Heart right ventricle (tissue), 16 donors: ENCODE results near the gene C19orf67. TPM values are rescaled to one million over a fixed set of nuclear protein-coding genes. Genes with fewer than 3 reads are reported as not detected.

Experiments used
- ATAC-seq, 8 donors: fragments of 200-7000 bp; cut with Tn5 transposase; one replicate each; pipeline ENCODE4 v1.9.1; 2020; ENCODE audit warnings: mild to moderate bottlenecking in 8 of 8, moderate library complexity in 8 of 8, moderate number of reproducible peaks in 1 of 8
- DNase-seq, 2 donors: peaks; one replicate each; pipeline ENCODE4 v3.0.0-alpha.2; 2020
- H3K27ac ChIP-seq, 10 donors: fragments of 200-600 bp; sonication (generic) in 2 of 10; one replicate each; pipeline versions ENCODE4 v1.5.0 to v1.8.0; 2020 to 2022; ENCODE audit warnings: mild to moderate bottlenecking in 3 of 10
- H3K27me3 ChIP-seq, 7 donors: fragments of 200-600 bp; one replicate each; pipeline ENCODE4 v1.8.0; 2021 to 2022; ENCODE audit warnings: mild to moderate bottlenecking in 2 of 7
- H3K36me3 ChIP-seq, 9 donors: fragments of 200-600 bp; sonication (generic) in 1 of 9; one replicate each; pipeline versions ENCODE4 v1.5.0 to v1.8.0; 2020 to 2022; ENCODE audit warnings: mild to moderate bottlenecking in 2 of 9
- H3K4me1 ChIP-seq, 9 donors: fragments of 200-600 bp; sonication (generic) in 1 of 9; one replicate each; pipeline versions ENCODE4 v1.5.0 to v1.8.0; 2020 to 2022; ENCODE audit warnings: mild to moderate bottlenecking in 4 of 9
- H3K4me3 ChIP-seq, 10 donors: fragments of 200-600 bp; sonication (generic) in 2 of 10; one replicate each; pipeline versions ENCODE4 v1.5.0 to v1.8.0; 2020 to 2022; ENCODE audit warnings: mild to moderate bottlenecking in 7 of 10, moderate library complexity in 2 of 10
- H3K9me3 ChIP-seq, 11 donors: fragments of 200-600 bp in 10 of 11; sonication (generic) in 2 of 11; one replicate each; pipeline versions ENCODE4 v1.5.0 to v1.8.0; 2013 to 2022; ENCODE audit warnings: mild to moderate bottlenecking in 2 of 11, control low read depth in 1 of 11, moderate library complexity in 1 of 11
- WGBS, 2 donors: extraction: QIAGEN DNeasy Blood & Tissue Kit; methylation state at CpG; one replicate each; pipeline ENCODE4 v1.1.7; 2013; ENCODE audit warnings: inconsistent platforms in 1 of 2; 5-methylcytosine and 5-hydroxymethylcytosine counted together
- intact Hi-C, 10 donors: fragments of 100-400 bp; cut with DNase I; formaldehyde crosslinking; loops; one replicate each; pipeline versions ENCODE4 v1.11.1 to v1.14.2; 2022
- polyA plus RNA-seq, 2 donors: library from polyadenylated mRNA; stranded (reverse); fragments of 200-250 nt; gene quantifications; one replicate each; pipeline ENCODE4 v1.2.3, GENCODE V29; 2013
- total RNA-seq, 10 donors: library from RNA; stranded (reverse); fragmentation: NEBNext Ultra II Directional in 3 of 10; extraction: Animal tissue kit (Norgen Biotek cat#: 25700) in 3 of 10; gene quantifications; one replicate each; pipeline versions ENCODE4 v1.2.1 to v1.2.4, GENCODE V29; 2021 to 2023
- TF ChIP-seq, protein P1 (sequence below), 9 donors: fragments of 200-600 bp; sonication (generic) in 2 of 9; IDR thresholded peaks; one replicate each; pipeline versions ENCODE4 v1.5.0 to v1.8.0; 2021 to 2022; ENCODE audit warnings: antibody characterized with exemption in 9 of 9, mild to moderate bottlenecking in 5 of 9, moderate library complexity in 1 of 9
- donor health status: Arrhythmogenic right ventricular cardiomyopathy.
- donor health status: ischemic (EF 13 %, LVEDD 7.1; RV severe dilation, severe dysfunction).
- donor health status: healthy with polysubstance abuse.
- donor health status: DM: no; HTN: yes; CAD: no.
- donor health status: DM: no; HTN: no; CAD: no.
- donor health status: ischemic (EF 25% LVEDD 6.9; RV normal size, moderate dysfunction).
- donor health status: ischemic (EF 25% LVEDD 5.7; RV mildly dilated, moderate dysfunction).
- donor health status: healthy.
- donor health status: DM: yes; HTN: yes; CAD: no.
- donor health status: Ischemic cardiomyopathy.
- donor health status: ischemic (EF 35%, LVEDD 5.7; RV mildly dilated, moderate dysfunction).
- donor health status: nonischemic (EF 11% LVEDD 7.7; RV severe dilation, severe dysfunction).
- donor health status: DM: yes; HTN: yes; CAD: no.
- donor health status: PGD.
- donor health status: ischemic (EF 29% LVEDD 5.4; RV normal size, mild dysfunction).
- donor health status: nonischemic (EF 23%, LVEDD 6.1; RV moderate dilation, normal function).

Gene C19orf67
- total and polyA plus RNA-seq, 12 donors = not detected

DNA sequence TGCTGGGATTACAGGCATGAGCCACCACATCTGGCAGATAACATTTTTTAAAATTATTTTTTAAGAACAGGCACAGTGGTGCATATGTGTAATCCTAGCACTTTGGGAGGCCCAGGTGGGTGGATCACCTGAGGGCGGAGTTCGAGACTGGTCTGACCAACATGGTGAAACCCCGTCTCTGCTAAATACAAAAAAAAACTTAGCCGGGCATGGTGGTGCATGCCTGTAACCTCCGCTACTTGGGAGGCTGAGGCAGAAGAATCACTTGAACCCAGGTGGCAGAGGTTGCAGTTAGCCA lies 23.1 kb downstream of the C19orf67 start:
- 90 to 94% methylated on average over 5 of the region's 5 CpGs for WGBS, 2 donors
- no peak for ATAC-seq
- TF ChIP-seq, protein P1, sequence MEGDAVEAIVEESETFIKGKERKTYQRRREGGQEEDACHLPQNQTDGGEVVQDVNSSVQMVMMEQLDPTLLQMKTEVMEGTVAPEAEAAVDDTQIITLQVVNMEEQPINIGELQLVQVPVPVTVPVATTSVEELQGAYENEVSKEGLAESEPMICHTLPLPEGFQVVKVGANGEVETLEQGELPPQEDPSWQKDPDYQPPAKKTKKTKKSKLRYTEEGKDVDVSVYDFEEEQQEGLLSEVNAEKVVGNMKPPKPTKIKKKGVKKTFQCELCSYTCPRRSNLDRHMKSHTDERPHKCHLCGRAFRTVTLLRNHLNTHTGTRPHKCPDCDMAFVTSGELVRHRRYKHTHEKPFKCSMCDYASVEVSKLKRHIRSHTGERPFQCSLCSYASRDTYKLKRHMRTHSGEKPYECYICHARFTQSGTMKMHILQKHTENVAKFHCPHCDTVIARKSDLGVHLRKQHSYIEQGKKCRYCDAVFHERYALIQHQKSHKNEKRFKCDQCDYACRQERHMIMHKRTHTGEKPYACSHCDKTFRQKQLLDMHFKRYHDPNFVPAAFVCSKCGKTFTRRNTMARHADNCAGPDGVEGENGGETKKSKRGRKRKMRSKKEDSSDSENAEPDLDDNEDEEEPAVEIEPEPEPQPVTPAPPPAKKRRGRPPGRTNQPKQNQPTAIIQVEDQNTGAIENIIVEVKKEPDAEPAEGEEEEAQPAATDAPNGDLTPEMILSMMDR (IDR thresholded peaks at IDR 0.05) = no peak

DNA sequence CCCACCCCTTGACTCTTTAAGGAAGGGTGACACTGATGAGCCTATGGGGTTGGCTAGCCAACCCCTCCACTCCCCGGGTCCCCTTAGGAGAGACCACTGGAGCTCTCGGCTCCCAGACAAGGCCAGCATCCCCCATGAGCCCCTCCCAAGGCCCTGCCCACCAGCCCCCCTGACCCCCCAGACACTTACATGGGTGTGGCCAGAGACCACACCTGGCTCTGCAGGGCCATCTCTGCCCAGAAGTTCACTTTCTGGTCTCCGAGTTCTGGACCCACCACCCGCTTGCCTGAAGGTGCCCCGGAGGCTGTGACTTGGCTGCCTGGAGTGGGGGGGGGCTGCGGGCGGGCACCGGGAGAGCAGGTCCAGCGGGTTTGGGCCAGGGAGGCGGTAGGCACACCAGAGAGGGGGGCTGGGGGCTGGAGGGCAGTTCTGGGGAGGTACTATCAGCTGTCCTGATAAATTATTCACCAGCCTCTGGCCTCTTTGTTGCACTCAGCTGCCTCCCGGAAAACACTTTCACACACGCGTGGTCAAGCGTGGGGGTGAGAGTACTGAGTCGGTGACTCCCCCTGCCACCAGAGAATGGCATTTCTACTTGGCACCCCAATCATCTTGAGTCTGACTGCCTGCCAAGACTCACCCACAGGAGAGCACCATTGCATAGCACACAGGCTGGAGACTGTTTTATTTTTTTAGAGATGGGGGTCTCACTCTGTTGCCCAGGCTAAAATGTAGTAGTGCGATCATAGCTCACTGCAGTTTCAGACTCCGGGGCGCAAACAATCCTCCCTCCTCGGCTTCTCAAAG lies 23.6 kb downstream of the C19orf67 start, which contains the start of gene PALM3:
Gene PALM3, minus strand, starts transcription at position 326 of the 807 bp plus-strand sequence. Its CDS starts 96 bp downstream, at position 230.
- no peaks in the 10 kb centered on the region for H3K9me3 ChIP-seq
- DNase-seq (no peak), ATAC-seq (peak in 2 of 8 donors; percentile 18)
- 69 to 70% methylated on average over 19 of the region's 19 CpGs for WGBS, 2 donors
- peaks cover 0 to 51% (median 36%) of the 10 kb centered on the region in 7 donors for H3K27me3 ChIP-seq
- no peak within 1 kb of the TSS for H3K27ac ChIP-seq
- TF ChIP-seq, protein P1 (IDR thresholded peaks at IDR 0.05) = no peak
- H3K36me3 ChIP-seq = no peaks in the 10 kb centered on the region
- intact Hi-C loops = no loop called here
- no peak within 1 kb of the TSS for H3K4me3 ChIP-seq
- H3K4me1 ChIP-seq = peaks cover 0 to 17% (median 5%) of the 10 kb centered on the region in 9 donors

More for the DNA sequence above, 23.1 kb downstream of the C19orf67 start:
- Histone ChIP-seq H3K27me3 (peaks cover 0 to 46% (median 36%) of the 10 kb centered on the region in 7 donors), H3K9me3 (no peaks in the 10 kb centered on the region), H3K4me3 (no peak overlapping the region), H3K4me1 (peaks cover 0 to 13% (median 4%) of the 10 kb centered on the region in 9 donors), H3K27ac (no peak overlapping the region), H3K36me3 (no peaks in the 10 kb centered on the region)
- intact Hi-C loops = no loop called here
- DNase-seq = no peak

DNA sequence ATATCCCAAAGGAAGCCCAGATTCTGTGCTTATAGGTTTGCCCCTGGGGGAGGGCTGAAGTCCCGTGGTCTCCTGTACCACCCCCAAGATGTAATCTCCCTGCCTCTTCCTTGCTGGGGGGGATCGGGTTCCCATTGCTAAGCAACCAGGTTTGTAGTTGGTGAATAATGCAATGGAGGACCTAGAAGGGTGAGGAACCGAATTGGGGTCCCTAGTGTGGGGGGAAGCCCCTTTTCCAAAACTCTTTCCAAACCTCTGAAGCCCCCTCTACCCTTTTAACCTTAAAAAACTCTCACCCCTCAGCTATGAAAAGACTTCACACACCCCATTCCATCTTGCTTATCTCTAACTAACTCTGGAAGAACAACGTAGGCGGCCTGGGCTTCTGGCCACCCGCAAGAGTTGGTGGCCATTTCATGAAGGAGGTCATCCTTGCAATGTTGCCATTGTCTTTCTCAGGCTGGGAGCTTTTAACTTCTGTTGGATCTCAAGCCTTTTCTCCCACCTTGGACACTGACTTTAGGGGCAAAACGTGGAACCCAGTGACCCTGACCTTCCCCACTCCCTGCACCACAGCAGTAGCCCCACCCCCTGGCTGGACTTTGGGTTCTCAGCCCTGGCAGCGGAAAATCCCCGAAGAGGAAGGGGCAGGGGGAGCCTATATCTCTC lies 24.4 kb downstream of the C19orf67 start:
- no peaks in the 10 kb centered on the region for H3K36me3 ChIP-seq
- peak in 2 of 8 donors; percentile 23 to 25 for ATAC-seq

DNA sequence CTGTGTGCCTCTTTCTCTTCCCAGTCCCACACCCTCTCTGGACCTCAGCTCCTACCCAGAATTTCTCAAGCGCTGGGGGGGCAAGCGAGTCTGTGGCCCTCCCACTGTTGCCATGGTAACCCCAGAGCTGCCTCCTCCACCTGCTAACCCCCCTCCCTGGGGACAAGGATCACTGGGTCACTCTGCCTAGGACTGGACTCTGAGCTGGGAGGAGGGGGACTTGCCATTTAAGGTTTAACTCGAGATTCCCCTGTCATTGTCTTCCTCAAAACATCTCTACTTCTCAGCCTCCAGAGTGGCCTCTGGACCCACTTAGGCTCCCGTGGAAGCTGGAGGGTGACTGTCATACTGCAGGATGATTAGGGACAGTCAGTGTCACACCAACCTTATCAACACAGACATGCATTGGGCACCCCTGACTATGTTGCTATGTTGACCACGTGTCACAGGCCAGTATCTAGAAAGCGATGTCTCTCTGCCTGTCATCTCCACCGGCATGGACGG lies 25.9 kb downstream of the C19orf67 start:
- H3K27ac ChIP-seq = no peak overlapping the region
- intact Hi-C loops = no loop called here
- H3K4me3 ChIP-seq = no peak overlapping the region
- ATAC-seq (no peak), DNase-seq (no peak)
- H3K27me3 ChIP-seq = peaks cover 0 to 58% (median 36%) of the 10 kb centered on the region in 7 donors
- 50 to 51% methylated on average over 8 of the region's 8 CpGs for WGBS, 2 donors
- no peaks in the 10 kb centered on the region for H3K36me3 ChIP-seq
- TF ChIP-seq, protein P1 (IDR thresholded peaks at IDR 0.05) = no peak
- H3K9me3 ChIP-seq = no peaks in the 10 kb centered on the region
- peaks cover 0 to 17% (median 5%) of the 10 kb centered on the region in 9 donors for H3K4me1 ChIP-seq

More for the DNA sequence above, 24.4 kb downstream of the C19orf67 start:
- intact Hi-C loops = no loop called here
- Histone ChIP-seq H3K27me3 (peaks cover 0 to 58% (median 36%) of the 10 kb centered on the region in 7 donors), H3K9me3 (no peaks in the 10 kb centered on the region), H3K4me3 (no peak overlapping the region), H3K27ac (no peak overlapping the region), H3K4me1 (peaks cover 0 to 17% (median 5%) of the 10 kb centered on the region in 9 donors)
- TF ChIP-seq, protein P1 (IDR thresholded peaks at IDR 0.05) = no peak
- no peak for DNase-seq
- WGBS, 2 donors = 46 to 51% methylated on average over 9 of the region's 9 CpGs
